Measurements from ENCODE around the gene PDGFA.

The PDGFA gene

GRCh38 chr7:534075-534474 lies 14.4 kb upstream of the PDGFA start:
- DNase-seq, result no peak

- DNase-seq, result no peak
These were observed 13.6 kb upstream of the PDGFA start for GRCh38 chr7:533266-533665.

GRCh38 chr7:532379-533143 lies 12.9 kb upstream of the PDGFA start:
- no peak for DNase-seq

- DNase-seq, result no peak
These were observed 12.1 kb upstream of the PDGFA start for GRCh38 chr7:531777-532176.

GRCh38 chr7:528451-528850 lies 8.8 kb upstream of the PDGFA start:
- no peak for DNase-seq

- no peak for DNase-seq
These were observed 8.1 kb upstream of the PDGFA start for GRCh38 chr7:527723-528122.

- DNase-seq, result no peak
These were observed 6.9 kb upstream of the PDGFA start for GRCh38 chr7:526460-527034.

- no peak for DNase-seq
These were observed 6.1 kb upstream of the PDGFA start for GRCh38 chr7:525740-526139.

- no peak for DNase-seq
These were observed 5.2 kb upstream of the PDGFA start for GRCh38 chr7:524800-525199.

GRCh38 chr7:523347-524336 lies 4.0 kb upstream of the PDGFA start:
- no peak for DNase-seq

- DNase-seq, result no peak
These were observed 3.3 kb upstream of the PDGFA start for GRCh38 chr7:522951-523314.

- DNase-seq, result no peak
These were observed 2.7 kb upstream of the PDGFA start for GRCh38 chr7:522071-522950.

GRCh38 chr7:521221-522070 lies 1.8 kb upstream of the PDGFA start:
- DNase-seq, result no peak

- no peak for DNase-seq
These were observed 986 bp upstream of the PDGFA start for GRCh38 chr7:520503-521161.

GRCh38 chr7:518630-519483 lies 789 bp downstream of the PDGFA start:
- no peak for DNase-seq

GRCh38 chr7:517774-518629 lies 1.6 kb downstream of the PDGFA start:
- DNase-seq, result no peak

- no peak for DNase-seq
These were observed 2.8 kb downstream of the PDGFA start for GRCh38 chr7:516606-517456.

GRCh38 chr7:516216-516605 lies 3.4 kb downstream of the PDGFA start:
- DNase-seq, result no peak
